Suppressor macrophage (primary cell): ENCODE measurements around the gene SNAI1.

Experiments
- DNase-seq, 4 experiments: peaks; one replicate each; pipeline ENCODE4 v3.0.0-alpha.2; 2020 to 2022

SNAI1 gene

GRCh38 chr20:50013976-50014375 lies 31.2 kb downstream of the SNAI1 start:
- peak; percentile 57 to 76 (median 71) for DNase-seq

DNA sequence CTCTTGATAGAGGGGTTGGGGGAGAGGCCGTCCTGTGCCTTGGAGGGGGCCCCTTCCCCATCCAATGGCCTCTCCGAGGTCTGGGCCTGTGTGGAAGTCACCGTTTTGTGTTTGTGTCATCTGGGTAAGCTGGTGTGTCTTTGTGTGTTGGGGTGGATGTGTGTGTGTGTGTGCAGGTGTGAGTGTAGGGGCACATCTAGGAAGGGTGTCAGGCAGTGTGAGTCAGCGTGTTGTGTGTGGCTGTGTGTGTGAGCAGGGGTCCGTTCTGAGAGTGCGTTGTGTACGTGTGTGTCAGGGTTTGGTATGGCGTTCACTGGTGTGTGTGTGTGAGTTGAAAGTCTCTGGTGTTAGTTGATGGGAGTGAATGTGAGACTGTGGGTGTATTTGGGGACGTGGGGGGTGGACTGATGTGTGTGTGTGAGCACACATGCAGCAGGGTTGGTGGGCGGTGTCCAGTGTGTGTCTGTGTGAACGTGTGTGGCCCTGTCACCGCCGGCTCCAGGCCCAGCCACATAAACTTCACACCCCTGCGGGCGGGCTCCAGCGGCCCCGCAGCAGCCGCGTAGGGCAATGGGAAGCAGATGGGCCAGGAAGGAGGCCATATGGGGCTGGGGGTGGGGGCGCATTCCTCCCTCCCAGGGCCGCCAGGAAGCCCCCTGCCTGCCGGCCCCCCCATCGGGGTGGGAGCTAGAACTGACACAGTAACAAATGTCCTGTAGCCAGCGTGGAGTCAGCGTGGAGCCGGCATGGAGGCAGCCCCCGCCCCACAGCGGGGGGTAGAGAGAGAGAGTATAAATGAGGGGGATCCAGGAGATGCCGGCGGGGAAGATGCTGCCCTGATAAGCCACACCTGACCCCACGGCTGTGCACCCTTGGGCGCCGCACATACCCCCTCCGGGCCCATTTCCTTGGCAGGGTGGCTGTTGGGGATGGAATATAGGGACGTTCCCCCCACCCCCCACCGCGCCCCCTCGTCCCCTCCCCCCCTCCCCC lies 32.1 kb downstream of the SNAI1 start:
- no peak for DNase-seq

GRCh38 chr20:50015636-50015992 lies 32.8 kb downstream of the SNAI1 start:
- no peak for DNase-seq

- DNase-seq = no peak
Measured at GRCh38 chr20:50015993-50016770, 33.4 kb downstream of the SNAI1 start.

GRCh38 chr20:50017160-50017559 lies 34.4 kb downstream of the SNAI1 start:
- DNase-seq = no peak

- no peak for DNase-seq
Measured at GRCh38 chr20:50017576-50018248, 34.9 kb downstream of the SNAI1 start.

DNA sequence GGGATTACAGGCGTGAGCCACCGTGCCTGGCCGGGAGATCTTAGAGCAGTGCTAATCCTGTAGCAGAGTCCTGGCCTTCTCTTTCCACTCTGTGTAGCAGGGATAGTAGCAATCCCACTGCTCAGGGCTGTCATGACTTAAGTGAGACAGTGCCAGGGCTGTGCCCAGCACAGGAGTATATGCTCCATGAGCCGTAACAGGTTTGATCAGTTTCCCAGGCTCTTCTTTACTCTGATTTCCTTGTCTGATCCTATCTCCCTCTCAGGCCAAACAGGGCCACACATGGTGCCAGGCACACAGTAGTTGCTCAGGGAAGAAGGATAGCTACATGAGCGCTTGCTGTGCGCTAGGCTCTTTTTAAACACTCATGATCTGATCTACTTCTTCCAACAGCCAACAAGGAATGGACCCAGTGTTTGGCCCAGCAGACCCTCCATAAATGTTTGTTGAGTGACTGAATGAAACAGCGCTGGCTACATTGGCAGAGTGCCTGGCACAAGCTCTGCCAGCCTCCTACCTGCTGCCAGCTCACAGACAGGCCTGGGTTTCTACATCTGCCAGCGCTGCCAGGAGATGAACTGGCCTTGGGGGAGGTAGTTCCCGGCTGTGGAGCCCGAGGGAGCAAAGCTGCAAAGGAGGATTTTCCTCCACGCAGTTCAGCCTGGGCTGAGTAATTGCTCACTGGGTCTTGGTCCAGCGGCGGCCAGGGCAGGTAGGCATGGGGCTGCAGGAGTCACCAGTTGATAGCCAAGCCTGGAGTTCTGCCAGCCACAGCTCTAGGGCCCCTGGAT lies 36.9 kb downstream of the SNAI1 start:
- DNase-seq = no peak

DNA sequence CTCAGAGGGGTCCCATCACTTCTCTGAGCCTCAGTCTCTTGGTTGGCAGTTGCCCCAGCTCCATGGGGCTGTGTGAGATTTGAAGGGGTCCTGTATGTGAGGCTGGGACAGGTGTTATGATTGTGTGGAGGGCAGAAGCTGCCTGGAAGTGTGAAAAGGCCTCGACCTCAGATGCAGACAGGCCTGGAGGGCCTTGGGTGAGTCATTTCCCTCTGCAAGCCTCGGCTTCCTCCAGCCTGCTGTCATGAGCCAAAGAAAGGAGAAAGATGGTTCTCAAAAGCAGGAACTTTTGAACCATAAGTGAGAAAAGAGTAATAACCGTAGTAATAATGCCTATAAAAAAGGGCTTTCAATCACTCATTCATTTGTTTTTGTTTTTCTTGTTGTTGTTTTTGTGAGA lies 37.5 kb downstream of the SNAI1 start:
- peak; percentile 65 to 85 (median 82) for DNase-seq

GRCh38 chr20:50022676-50023075 lies 39.9 kb downstream of the SNAI1 start:
- no peak for DNase-seq

GRCh38 chr20:50023116-50023805 lies 40.5 kb downstream of the SNAI1 start:
- no peak for DNase-seq

DNA sequence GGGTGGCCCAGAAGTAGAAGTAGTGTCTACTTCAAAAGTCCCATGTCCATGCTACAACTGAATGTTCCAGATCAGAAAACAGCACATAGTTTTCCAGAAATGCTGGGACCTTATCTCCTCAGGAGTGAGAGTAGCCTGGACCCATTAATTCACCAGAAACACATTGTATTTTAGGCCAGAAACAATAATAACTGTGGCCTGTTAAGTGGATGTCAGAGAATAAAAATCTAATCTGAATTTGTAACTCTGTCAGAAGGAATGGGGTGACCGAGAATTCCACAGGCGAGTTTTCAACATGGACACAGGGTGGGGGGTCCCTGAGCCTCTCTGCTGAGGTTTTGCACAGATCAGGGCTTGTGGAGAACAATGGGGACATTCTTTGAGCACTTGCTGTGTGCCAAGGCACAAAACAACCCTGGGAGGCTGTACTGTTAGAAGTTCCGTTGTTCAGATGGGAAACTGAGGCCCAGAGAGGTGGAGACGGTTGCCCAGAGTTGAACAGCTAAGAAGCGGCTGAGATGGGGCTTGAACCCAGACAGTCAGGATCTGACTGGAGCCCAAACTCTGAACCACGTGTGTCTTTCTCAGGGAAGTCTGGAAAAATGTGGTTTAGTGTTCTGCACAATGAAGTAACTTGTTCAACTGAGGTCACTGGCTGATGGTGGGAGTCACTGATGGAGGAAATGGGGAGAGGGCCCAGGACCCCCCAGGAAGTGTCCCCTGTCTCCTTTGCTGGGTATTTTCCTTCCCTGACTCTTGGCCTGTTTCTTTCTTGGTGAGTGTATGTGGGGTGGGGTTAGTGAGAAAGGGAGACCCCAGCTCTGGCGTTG lies 44.2 kb downstream of the SNAI1 start:
- no peak for DNase-seq

DNA sequence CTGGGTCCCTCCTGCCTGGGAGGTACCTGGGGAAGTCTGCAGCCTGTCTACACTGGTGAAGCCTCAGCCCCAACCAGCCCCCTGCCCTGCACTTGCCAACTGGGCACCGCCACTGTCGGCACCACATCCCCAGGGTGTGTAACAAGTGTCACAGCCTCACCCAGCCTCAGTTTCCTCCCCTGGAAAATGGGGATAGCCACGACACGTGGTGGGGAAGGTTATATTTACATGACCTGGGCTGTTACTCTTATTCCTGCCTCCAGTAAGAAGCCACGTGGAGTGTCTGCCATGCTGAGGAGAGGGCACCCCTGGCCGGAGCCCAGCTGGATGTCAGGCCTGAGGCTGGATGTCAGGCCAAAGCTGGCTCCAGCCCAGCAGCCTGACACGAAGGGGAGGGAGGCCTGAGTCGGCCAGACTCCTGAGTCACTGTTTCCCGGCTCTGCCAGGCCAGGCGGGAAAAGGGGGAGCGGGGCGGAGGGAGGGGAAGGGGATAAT lies 44.9 kb downstream of the SNAI1 start:
- peak in 2 of 4 experiments; percentile 49 to 58 for DNase-seq

DNA sequence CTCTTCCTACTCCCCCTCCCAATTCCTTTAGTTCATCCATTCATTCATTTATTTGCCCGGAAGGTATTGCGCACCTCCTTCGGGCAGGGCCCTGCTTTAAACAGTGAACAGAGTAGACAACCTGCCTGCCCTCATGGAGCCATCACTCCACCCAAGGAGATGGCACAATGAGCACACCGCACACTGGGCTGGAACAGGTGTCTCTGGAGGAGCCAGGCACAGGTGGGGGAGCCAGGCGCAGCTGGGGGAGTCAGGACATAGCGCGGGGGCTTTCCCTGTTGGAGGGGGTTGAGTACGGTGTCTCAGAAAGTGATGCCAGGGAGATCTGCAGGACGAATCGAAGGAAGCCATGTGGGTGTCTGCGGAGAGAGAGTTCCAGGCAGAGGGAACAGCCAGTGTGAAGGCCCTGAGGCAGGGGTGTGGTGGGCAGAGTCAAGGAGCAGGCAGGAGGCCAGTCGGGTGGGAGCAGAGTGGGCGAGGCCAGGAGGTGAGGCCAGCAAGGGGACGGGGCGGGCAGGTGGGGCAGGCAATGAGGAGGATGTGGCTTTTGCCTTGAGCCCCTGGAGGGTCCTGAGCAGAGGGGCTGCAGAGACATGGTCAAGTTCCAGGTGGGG lies 46.4 kb downstream of the SNAI1 start:
- no peak for DNase-seq

DNA sequence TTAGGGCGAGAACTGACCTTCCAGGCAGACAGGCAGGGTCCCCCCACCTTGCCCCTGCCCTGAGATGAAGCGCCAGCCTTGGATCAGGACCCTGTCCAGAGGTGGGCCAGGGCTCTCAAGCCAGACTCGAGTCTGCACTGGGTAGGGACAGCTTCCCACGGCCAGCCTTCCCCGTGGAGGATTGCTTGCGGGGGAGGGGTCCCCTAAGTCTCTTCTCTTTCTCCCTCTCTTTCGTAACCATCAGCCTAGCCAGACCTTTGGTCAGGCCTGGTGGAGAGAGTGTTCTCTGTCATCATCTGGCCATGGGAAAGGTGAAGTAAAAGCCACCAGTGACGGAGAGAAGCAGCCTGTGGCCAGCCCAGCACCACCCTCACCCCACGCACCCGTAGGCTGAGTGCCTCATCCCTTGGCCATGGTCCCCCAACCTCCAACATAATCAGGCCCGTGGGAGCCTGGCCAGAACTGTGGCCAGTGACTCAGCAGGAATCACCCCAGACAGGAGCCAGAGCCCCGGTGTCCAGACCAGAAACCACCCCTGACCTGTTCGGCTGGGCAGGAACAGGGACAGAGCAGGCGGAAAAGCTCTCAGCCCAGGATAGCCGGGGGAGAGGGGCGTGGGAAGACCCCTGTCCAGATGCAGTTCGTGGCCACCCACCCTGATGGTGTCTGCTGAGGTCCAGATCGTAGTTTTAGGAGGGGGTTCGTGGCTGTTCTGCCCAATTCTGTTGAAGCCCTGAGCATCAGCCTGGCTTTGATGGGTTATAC lies 47.1 kb downstream of the SNAI1 start:
- peak; percentile 61 to 93 (median 86) for DNase-seq

DNA sequence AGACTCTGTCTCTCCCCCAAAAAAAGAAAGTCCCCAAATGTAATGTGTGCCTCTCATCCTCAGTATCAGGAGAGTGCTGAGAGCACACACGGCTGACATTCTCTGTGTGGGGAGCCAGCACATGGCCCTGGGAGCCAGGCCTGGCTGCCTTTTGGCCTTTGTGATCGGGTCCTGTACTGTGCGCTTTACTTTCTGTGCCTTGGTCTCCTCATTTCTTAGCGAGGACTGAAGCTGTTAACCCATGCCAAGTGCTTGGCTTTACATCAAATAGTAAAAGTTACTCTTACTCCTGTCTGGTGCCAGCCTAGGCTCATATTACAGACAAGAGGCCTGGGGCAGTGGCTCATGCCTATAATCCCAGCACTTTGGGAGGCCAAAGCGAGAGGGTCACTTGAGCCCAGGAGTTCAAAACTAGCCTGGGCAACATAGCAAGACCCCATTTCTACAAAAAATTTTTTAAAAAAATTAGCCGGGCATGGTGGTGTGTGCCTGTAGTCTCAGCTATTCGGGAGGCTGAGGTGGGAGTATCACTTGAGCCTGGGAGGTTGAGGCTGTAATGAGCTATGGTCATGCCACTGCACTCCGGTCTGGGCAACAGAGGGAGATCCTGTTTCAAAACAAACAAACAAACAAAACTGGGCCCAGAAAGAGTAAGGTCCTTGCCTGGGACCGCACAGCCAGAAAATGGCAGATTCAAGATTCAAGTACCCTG lies 50.3 kb downstream of the SNAI1 start:
- DNase-seq = peak in 2 of 4 experiments; percentile 26 to 43

DNA sequence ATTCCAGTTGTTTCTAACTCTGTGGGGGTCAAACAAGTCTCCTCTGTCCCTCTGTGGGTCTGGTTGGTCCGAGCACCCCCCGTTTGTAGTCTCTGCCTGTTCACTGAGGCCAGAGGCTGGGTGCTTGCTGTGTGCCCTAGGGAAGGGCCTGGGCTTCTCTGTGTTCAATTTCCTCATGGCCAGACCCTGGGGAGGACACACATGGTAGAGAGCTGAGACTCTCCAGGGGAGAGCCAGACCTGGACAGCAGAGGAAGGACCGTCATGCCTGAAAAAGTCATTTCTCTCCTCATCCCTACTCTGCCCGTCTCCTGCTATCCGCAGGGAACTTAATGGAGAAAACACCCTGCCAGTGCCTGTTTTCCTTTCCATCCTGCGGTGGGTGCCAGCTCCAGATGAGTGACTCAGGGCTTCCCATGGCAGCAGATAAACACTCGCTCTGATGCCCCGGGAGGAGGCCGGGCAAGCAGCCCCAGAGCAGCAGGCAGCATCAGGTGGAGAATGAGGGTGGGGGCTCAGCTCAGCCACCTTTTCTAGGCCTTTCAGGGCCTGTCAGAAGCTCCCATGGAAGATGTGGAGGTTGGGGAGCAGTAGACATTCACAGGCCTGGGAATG lies 51.9 kb downstream of the SNAI1 start:
- no peak for DNase-seq

DNA sequence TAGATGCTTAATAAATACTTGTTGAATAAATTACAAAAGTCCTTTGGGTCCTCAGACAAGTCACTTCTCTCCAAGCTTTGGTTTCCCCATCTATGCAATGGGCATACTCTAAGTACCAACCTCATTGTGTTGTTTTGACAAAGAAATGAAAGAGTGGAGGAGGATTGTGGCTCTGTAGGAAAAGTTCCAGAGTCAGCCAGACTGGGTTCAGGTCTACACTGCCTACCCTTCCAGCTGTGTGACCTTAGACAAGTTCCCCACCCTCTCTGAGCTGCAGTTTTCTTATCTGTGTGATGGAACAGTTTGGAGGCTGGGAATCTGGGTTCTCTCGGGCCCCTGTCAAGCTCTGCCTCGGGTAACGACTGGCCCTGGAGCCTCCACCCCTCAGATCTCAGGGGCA lies 53.9 kb downstream of the SNAI1 start:
- no peak for DNase-seq

DNA sequence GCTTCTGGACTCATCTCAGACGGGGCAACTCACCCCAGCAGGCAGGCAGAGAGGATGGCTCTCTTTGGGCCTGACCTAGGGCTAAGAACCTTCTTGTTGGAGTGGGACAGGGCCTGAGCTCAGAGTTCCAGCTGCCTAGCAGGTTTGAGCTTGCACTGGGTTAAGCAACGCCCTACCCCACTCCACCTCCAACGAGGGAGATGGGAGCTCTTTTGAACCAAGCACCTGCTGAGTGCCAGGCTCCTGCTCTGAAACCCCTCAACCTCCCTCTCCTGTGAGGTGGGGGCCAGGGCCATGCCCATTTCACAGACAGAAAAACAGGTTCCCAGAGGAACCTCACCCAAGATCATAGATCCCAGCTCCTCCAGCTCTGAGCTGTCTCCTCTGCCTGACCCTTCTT lies 54.3 kb downstream of the SNAI1 start:
- no peak for DNase-seq
